Activated naive CD4-positive, alpha-beta T cell (primary cell): ENCODE results near the gene SUFU.

Source experiments
- DNase-seq, 4 experiments: peaks; one replicate each; lab custom pipeline; 2025; lab: John Stamatoyannopoulos, UW

SUFU gene

DNA sequence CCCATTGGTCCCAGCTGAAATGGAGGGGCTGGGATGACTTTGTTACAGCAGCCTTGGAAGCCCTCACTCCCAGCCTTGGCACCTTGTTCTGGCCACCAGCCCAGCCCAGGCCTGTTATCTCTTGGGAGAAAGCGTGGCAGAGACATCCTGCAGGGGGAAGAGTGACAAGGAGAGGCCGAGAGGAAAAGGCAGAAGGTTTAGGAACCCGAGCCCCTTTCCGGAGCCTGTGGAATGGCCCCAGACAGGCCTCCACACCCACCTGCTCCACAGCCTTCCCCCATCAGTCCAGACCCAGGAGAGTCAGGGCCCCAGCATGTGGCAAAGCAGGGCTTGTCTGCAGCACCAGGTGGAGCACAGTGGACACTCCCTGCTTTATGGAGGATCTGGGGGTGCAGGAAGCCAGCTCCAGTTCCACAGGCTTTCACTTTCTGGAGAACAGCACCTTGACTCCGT is 116.4 kb downstream of the SUFU start:
- DNase-seq: no peak

DNA sequence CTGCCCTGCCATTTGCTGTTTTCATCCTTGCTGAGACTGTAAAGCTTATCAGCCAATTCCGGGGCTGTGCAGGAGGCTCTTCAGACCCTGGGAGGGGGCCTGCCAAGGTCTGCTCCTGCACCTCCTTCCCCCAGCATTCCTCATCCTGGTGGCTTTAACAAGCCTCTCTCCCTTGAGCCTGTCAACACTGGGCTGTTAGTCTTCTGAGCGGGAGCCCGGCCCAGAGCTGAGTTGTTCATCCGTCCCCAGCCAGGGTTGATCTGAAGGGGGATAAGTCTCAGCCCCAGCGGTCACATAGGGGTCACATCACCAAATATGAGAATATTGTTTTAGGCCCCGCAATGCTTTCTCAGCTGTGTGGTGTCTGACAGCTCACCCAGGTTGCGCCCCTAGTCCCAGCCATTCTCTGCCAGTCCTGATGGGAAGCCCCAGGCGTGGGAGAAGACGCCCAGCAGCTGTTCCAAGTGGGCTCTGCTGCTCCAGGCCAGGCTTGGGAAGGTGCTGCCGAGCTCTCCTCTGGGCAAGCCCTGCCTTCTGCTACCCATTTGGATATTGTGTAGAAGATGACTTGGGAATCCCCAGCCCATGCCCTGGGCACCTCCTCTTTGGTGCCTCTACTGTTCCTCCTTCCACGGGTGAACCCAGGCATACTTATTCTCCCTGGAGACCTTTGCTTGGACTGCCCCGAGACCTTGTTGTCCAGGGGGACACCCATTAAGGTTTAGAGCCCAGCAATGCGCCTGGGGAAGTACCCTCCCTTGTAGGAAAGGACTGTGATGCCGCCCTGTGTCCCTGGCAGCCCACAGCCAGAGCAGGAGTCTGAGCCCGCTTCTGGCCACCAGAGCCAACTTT is 117.0 kb downstream of the SUFU start:
- no peak for DNase-seq

GRCh38 chr10:102621443-102622325 is 117.9 kb downstream of the SUFU start:
- no peak for DNase-seq

- DNase-seq: no peak
These were observed 120.3 kb downstream of the SUFU start for GRCh38 chr10:102624094-102624493.

DNA sequence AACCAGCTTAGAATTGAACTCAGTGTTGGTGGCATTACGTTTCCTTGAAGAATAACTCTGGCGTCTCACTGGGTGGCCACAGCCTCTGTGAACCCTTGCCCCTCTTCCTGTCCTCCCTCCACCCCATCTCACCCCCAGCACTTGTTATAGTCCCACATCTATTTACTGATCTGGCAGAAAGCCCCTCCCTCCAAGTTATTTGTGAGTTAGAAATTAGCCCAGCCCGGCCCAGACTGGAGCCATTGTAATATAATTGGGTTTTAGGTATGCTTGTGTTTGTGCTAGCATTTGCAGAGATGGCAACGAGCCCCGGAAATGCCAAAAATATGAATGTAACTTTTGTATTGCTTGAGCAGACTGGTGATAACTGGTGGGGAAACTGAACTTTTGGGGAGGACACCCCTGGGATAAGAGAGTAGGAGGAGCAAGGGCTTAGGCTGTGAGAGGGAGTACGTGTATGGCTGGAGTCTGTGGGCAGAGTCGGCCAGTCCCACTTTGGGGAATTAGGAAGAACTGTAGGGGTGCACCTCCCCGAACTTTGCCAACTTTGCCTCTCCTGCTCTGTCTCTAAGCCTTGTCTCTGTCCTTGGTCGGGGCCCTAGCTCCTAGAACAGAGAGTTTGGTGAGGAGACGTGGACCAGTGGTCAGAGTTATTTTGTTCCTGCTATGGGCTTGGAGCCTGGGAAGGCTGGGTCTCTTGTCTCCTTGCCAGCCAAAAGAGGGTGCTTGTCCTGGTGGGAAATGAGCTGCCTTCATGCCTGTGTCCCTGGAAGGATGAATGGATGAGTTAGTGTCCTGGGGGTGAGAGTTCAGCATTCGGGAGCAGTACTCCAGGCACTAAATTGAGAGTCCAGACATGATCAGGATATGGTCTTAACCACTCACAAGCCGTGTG is 121.2 kb downstream of the SUFU start:
- no peak for DNase-seq

DNA sequence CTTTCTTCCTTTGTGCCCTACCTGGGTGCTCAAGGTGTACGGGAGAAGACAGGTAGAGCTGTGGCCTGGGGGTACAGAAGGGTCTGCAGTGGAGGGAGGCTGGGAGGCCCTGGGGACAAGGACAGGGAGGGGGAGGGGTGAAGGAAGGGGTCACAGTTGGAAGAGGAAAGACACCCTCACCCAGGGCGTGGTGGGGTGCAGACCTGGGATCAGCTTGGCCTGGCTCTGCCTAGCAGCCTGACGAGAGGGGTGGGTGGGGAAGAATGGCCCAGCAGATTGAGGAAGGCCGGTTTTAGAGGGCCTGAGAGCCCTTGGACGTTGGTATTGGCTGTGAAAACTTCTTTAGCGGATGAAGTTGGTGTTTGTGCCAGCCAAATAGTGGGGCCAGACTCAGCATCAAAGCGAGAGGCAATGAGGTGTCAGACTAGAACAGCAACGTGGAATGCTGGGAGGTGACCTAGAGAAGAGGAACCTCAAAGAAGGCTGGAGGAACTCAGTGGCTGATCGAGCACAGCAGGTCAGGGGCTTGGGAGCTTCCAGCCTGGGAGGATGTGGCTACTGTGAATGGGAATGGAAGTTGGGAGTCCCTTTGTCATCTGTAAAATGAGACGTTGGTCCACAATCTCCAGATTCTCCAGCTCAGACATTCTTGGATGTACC is 122.4 kb downstream of the SUFU start:
- no peak for DNase-seq

- DNase-seq: no peak
These were observed 123.5 kb downstream of the SUFU start for GRCh38 chr10:102627291-102627735.

DNA sequence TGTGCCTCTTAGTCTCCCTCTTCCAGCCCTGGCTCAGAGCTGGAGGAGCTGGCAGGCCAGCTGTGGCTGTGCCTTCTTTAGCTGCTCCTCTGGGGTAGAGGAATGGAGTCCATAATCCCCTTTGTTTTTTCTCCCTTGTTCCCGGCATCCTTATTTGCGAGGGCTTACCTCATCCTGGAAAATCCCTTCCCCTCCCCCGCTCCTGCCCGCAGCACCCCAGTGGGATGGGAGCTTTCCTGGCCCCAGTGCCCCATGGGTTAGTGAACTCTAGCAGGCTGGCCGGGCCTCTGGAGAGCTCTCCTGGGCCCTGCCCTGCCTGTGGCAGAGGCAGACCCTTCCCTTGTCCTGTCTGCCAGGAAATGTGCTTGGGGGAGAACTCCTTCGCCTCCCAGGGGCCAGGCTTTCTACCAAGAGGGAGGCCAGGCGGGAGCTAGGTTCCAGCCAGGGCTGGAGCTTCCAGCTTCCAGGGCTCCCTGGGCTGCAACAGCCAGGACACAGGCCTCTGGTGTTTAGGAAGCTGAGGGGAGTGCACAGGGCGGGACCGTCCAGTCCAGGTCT is 124.0 kb downstream of the SUFU start:
- no peak for DNase-seq

GRCh38 chr10:102628451-102628911 is 124.7 kb downstream of the SUFU start:
- no peak for DNase-seq

DNA sequence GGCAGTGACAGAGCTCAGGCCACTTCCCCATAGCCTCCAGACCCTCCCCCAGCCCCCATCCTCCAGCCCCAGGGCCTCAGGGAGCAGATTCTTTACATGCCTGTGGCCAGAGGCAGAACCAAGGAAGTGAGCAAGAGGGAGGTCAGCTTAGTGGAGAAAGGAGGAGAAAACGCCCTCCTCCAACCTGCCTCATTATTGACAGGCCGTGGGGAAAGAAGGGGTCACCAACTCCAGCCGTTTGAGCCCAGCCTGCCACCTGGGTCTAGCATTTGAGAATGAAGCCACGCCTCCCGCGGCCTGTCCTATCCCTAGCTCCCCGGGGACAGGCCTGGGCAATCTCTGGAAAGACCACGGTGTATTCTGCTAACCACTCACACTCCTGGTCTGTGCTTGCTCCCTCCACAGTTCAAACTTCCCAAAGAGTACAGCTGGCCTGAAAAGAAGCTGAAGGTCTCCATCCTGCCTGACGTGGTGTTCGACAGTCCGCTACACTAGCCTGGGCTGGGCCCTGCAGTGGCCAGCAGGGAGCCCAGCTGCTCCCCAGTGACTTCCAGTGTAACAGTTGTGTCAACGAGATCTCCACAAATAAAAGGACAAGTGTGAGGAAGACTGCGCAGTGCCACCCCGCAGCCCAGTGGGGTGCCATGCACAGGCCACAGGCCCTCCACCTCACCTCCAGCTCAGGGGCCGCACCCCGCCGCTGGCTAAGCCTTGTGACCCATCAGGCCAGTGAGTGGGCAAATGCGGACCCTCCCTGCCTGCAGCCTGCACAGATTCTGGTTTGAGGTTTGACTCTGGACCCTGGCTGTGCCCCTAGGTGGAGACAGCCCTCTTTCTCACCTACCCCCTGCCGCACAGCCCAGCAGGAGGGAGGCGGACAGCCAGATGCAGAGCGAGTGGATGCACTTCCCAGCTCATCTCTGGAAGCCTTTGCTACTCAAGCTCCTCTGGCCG is 126.2 kb downstream of the SUFU start:
- no peak for DNase-seq

DNA sequence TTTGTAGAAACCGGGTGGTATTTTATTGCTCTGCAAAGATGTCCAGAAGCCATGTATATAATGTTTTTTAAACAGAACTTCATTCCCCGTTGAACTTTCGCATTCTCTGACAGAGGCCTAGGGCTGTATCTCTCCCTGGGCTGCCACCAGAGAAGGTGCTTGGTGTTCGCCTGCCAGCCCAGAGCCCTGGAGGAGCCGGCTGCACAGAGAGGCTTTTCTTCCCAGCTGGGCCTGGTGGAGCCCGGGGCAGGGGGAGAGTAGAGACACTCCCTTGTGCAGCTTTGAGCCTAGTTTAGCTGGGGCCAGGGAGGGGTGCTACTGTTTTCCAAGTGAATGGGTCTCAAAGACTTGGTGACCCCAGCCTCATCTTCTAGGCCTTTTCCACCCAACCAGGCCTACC is 126.9 kb downstream of the SUFU start:
- no peak for DNase-seq

DNA sequence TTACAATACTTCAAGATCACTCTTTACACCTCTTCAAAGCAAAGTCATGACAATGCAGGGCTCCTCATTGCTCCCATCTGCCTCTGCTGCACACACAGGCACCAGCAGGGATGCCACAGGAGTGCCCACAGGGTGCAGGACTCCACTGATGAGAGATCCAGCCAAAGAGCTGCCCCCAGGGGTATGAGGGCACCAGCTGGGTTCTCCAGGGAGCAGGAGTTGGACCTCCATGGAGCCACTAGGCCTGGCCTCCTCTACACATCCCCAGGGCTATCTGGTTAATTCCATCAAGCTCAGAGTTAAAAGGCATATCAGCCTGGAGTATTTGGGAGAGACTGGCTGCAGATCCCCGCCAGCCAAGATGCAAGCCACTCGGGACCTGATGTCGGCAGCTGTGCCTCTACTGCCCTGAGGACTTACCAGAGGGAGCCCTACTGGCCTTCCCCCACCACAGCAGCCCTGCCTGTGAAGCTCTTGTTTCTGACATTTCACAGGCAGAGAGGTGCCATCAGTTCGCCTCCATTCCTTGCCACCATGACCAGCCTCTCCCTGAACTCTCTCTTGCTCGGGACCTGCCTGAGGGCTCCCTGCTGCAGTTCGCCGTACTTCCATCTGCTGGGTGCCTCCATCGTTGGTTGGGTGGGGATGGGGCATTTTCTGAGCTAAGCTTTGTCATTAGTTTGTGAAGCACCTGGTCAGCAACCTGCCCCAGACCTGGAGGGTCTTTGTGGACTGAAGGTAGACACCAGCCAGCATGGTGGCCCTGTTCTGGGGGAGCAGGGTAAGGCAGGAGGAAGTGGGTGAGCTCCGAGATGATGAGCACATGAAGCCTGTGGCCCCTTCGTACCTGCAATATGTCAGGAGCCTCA is 128.0 kb downstream of the SUFU start:
- no peak for DNase-seq

- no peak for DNase-seq
These were observed 128.8 kb downstream of the SUFU start for GRCh38 chr10:102632394-102633111.

DNA sequence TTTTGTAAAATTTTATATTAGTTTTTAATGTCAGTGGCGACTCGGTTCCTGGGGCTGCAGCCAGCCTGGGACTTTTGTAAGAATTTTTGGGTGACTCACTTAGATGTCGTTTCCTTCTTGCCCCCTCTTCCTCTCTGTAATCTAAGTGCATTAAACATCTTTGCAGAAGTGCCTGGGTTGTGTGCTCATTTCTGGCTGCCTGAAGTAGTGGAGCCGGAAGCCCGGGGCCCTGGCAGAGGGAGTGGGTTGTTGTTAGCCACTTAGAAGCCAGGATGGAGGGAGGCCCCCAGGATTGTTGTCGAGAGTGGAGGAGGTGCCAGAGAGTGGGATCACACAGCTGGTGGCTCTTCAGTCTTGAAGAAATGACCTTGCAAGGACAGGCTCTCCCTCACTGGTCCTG is 129.5 kb downstream of the SUFU start:
- no peak for DNase-seq

GRCh38 chr10:102633848-102634247 is 130.1 kb downstream of the SUFU start:
- no peak for DNase-seq

- no peak for DNase-seq
These were observed 130.9 kb downstream of the SUFU start for GRCh38 chr10:102634686-102635085.

- no peak for DNase-seq
These were observed 131.6 kb downstream of the SUFU start for GRCh38 chr10:102635377-102635776.

DNA sequence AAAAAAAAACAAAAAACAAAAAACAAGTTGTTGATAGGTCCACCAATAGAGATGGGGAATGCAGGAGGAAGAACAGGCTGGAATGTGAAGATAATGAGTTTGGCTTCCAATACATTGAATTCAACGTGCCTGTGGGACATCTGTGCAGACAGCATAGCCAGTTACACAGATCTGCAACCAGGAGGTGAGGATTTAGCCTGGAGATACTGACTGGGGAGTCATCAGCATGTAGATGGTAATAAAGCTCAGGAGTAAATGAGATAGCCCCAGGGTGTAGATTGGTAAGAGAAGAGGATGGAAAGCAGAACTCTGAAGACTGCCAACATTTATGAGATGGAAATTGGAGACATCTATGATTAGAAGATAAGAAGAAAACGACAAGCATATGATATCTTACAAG is 135.8 kb downstream of the SUFU start:
- DNase-seq: no peak
